ENCODE measurements around the gene LINGO3. TPM values are rescaled to one million over a fixed set of nuclear protein-coding genes. Genes with fewer than 3 reads are reported as not detected.

LINGO3 gene
- total and polyA plus RNA-seq, 2 experiments from 2014 or later = 0.29 to 0.45 TPM

DNA sequence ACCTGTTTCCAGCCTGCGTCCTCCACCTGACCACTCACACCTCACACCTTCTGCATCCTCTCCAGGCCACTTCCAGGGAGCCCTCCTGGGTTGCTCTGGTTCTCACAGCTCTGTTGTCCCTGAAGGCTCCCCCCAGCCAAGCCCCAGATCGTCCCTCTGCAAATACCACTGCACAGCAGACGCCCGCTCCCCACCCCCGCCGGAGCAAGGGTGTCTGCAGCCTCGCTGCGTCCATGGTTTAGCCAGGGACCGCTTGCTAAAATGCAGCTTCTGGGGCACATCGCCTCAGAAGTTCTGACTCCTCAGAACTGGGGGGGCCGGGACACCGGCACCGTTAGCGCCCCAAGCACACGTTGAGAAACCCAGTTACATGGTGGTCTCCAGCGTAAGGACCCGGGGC, 983 bp downstream of the LINGO3 start (continued):
- TF ChIP-seq, protein P1, sequence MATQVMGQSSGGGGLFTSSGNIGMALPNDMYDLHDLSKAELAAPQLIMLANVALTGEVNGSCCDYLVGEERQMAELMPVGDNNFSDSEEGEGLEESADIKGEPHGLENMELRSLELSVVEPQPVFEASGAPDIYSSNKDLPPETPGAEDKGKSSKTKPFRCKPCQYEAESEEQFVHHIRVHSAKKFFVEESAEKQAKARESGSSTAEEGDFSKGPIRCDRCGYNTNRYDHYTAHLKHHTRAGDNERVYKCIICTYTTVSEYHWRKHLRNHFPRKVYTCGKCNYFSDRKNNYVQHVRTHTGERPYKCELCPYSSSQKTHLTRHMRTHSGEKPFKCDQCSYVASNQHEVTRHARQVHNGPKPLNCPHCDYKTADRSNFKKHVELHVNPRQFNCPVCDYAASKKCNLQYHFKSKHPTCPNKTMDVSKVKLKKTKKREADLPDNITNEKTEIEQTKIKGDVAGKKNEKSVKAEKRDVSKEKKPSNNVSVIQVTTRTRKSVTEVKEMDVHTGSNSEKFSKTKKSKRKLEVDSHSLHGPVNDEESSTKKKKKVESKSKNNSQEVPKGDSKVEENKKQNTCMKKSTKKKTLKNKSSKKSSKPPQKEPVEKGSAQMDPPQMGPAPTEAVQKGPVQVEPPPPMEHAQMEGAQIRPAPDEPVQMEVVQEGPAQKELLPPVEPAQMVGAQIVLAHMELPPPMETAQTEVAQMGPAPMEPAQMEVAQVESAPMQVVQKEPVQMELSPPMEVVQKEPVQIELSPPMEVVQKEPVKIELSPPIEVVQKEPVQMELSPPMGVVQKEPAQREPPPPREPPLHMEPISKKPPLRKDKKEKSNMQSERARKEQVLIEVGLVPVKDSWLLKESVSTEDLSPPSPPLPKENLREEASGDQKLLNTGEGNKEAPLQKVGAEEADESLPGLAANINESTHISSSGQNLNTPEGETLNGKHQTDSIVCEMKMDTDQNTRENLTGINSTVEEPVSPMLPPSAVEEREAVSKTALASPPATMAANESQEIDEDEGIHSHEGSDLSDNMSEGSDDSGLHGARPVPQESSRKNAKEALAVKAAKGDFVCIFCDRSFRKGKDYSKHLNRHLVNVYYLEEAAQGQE (IDR thresholded peaks at IDR 0.05; ENCODE audit: unreplicated experiment) = no peak

DNA sequence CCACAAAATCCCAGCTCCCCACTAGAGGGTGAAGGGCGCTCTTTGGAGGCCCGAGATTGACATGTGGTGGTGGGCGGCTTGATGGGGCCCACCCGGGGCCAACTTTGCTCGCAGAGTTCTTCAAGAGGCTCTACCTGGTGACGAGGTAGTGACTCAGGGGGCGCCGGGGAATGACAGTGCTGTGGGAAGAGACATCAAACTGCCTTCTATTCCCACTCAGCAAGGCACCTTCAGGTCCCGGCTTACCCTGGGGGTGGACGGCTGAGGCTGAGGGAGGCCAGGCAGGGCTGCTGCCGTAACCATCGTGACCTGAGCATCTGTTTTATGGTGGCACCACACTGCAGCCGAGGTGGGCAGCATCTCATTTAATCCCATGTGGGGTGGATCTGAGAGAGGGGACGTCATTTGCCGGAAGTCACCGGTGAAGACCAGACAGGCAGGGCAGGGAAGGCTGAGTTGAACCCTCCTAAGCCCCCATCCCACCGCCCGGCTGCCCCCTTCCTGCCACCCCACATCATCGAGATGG, 1.6 kb downstream of the LINGO3 start:
- no peaks in the 10 kb centered on the region for H3K36me3 Mint-ChIP-seq (ENCODE audit: low read depth)
- H3K4me3 ChIP-seq = no peak overlapping the region
- H3K36me3 ChIP-seq (ENCODE audit: insufficient read depth) = no peaks in the 10 kb centered on the region
- H3K9me3 Mint-ChIP-seq = no peaks in the 10 kb centered on the region; the same call in 1 of the 3 replicates
- peaks cover 49% of the 10 kb centered on the region for H3K27me3 Mint-ChIP-seq (ENCODE audit: insufficient read depth, low read depth, poor library complexity)
- ATAC-seq = no peak
- H3K4me2 ChIP-seq = no peak overlapping the region
- H2AFZ ChIP-seq = no peak overlapping the region
- no peak overlapping the region for H3K27ac ChIP-seq (ENCODE audit: low read depth)
- no peaks in the 10 kb centered on the region for H3K79me2 ChIP-seq (replicated peaks; ENCODE audit: insufficient read depth)
- TF ChIP-seq, protein P2, sequence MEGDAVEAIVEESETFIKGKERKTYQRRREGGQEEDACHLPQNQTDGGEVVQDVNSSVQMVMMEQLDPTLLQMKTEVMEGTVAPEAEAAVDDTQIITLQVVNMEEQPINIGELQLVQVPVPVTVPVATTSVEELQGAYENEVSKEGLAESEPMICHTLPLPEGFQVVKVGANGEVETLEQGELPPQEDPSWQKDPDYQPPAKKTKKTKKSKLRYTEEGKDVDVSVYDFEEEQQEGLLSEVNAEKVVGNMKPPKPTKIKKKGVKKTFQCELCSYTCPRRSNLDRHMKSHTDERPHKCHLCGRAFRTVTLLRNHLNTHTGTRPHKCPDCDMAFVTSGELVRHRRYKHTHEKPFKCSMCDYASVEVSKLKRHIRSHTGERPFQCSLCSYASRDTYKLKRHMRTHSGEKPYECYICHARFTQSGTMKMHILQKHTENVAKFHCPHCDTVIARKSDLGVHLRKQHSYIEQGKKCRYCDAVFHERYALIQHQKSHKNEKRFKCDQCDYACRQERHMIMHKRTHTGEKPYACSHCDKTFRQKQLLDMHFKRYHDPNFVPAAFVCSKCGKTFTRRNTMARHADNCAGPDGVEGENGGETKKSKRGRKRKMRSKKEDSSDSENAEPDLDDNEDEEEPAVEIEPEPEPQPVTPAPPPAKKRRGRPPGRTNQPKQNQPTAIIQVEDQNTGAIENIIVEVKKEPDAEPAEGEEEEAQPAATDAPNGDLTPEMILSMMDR (conservative IDR thresholded peaks at IDR 0.05; ENCODE audit: low read depth in 2 of 2) = 0 out of 4 replicates have a peak, but pooled peaks of 1 of the 2 experiments have one; percentile 7
- TF ChIP-seq, protein P3, sequence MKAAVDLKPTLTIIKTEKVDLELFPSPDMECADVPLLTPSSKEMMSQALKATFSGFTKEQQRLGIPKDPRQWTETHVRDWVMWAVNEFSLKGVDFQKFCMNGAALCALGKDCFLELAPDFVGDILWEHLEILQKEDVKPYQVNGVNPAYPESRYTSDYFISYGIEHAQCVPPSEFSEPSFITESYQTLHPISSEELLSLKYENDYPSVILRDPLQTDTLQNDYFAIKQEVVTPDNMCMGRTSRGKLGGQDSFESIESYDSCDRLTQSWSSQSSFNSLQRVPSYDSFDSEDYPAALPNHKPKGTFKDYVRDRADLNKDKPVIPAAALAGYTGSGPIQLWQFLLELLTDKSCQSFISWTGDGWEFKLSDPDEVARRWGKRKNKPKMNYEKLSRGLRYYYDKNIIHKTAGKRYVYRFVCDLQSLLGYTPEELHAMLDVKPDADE (IDR thresholded peaks at IDR 0.05) = no peak
- peaks cover 7% of the 10 kb centered on the region for H3K4me1 Mint-ChIP-seq
- H3K4me3 Mint-ChIP-seq = no peak overlapping the region
- no peak for DNase-seq (ENCODE audit: low spot score)
- H3K9me2 ChIP-seq (ENCODE audit: insufficient read depth) = no peaks in the 10 kb centered on the region
- H3K27ac Mint-ChIP-seq = no peak overlapping the region
- H4K20me1 ChIP-seq (replicated peaks; ENCODE audit: insufficient read depth) = no peaks in the 10 kb centered on the region
- peaks cover 5% of the 10 kb centered on the region; the same call in 1 of the 2 replicates for H3K4me1 ChIP-seq (ENCODE audit: insufficient read depth)
- no peaks in the 10 kb centered on the region for H3F3A ChIP-seq (replicated peaks; ENCODE audit: low read depth)
- peaks cover 42% of the 10 kb centered on the region for H3K27me3 ChIP-seq (ENCODE audit: insufficient read depth)

DNA sequence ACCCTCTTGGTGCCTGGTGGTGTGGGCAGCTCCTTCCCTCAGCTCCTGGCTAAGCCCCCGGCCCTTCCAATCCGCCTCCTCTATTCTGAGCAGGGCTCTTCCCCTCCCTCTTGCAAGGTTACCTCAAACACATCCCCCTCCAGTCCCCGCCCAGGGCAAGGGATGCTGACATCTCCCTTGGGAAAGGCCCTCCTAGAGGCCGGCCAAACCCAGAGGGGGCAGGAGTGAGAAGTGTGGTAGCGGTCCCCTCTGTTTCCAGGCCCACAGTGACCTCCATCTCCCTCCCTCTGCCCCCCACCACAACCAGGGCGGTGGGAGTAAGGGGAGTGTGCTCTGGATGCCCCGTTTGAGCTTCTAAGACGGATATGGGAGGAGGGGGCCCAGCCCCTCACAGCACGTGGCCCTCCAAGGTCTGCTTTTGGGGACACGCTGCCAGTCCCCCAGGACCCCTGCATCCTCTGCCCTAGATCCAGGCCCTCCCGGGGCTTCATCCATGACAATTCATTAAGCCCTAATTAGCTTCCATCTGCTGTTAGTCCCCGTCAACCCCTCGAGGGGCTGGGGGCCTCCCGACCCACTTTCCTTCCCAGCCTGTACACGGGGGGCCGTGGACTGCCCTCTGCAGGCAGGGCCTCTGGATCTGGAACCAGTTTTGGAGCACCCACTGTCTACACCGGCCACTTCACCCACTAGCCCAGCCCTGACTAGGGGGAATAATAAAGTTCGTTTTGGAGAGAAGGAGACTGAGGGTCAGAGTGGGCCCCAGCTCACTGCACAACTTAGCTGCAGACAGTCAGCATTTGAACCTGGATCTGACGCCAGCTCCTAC, 2.3 kb downstream of the LINGO3 start:
- Histone ChIP-seq H3K27ac (ENCODE audit: low read depth) (no peak overlapping the region), H3K79me2 (replicated peaks; ENCODE audit: insufficient read depth) (no peaks in the 10 kb centered on the region), H3K4me1 (ENCODE audit: insufficient read depth) (peaks cover 5% of the 10 kb centered on the region; the same call in 1 of the 2 replicates), H3F3A (replicated peaks; ENCODE audit: low read depth) (no peaks in the 10 kb centered on the region), H2AFZ (no peak overlapping the region), H4K20me1 (replicated peaks; ENCODE audit: insufficient read depth) (no peaks in the 10 kb centered on the region), H3K36me3 (ENCODE audit: insufficient read depth) (no peaks in the 10 kb centered on the region), H3K4me3 (no peak overlapping the region), H3K9me2 (ENCODE audit: insufficient read depth) (no peaks in the 10 kb centered on the region), H3K27me3 (ENCODE audit: insufficient read depth) (peaks cover 42% of the 10 kb centered on the region), H3K4me2 (no peak overlapping the region)
- DNase-seq (ENCODE audit: low spot score) = no peak
- H3K9me3 Mint-ChIP-seq = no peaks in the 10 kb centered on the region; the same call in 1 of the 3 replicates
- ATAC-seq = no peak
- no peak overlapping the region for H3K4me3 Mint-ChIP-seq
- H3K4me1 Mint-ChIP-seq = peaks cover 7% of the 10 kb centered on the region
- no peak overlapping the region for H3K27ac Mint-ChIP-seq
- no peaks in the 10 kb centered on the region for H3K36me3 Mint-ChIP-seq (ENCODE audit: low read depth)
- peaks cover 50% of the 10 kb centered on the region for H3K27me3 Mint-ChIP-seq (ENCODE audit: insufficient read depth, low read depth, poor library complexity)
- no peak for TF ChIP-seq NANOG (IDR thresholded peaks at IDR 0.05; ENCODE audit: borderline replicate concordance)

All from GM23338 (cell line).